Kidney tubule cell (primary cell): Measurements from ENCODE around the gene TRPC4AP.
A peak's percentile ranks its signal among the peaks of the same experiment; 100 is the strongest.
"Not testable (repeated sequence)": the region's sequence is repeated elsewhere in the genome, so short reads cannot be mapped to it uniquely, and the experiment has no call there.

Experiments
- DNase-seq: peaks from one replicate; pipeline ENCODE4 v3.0.0-alpha.2; 2018; ENCODE audit warnings: low spot score

TRPC4AP gene

GRCh38 chr20:35059110-35059509, 33.5 kb downstream of the TRPC4AP start:
- DNase-seq, result no peak

GRCh38 chr20:35055445-35056276, 36.9 kb downstream of the TRPC4AP start:
- DNase-seq, result no peak

GRCh38 chr20:35054814-35055213, 37.8 kb downstream of the TRPC4AP start:
- DNase-seq, result no peak

- DNase-seq, result not testable (repeated sequence)
These were observed 40.0 kb downstream of the TRPC4AP start for GRCh38 chr20:35052616-35053015.

GRCh38 chr20:35049776-35050352, 42.7 kb downstream of the TRPC4AP start:
- no peak for DNase-seq

GRCh38 chr20:35048739-35049138, 43.9 kb downstream of the TRPC4AP start:
- DNase-seq, result no peak

GRCh38 chr20:35042268-35042667, 50.3 kb downstream of the TRPC4AP start:
- no peak for DNase-seq

GRCh38 chr20:35040646-35041045, 52.0 kb downstream of the TRPC4AP start:
- DNase-seq, result no peak

GRCh38 chr20:35039846-35040489, 52.6 kb downstream of the TRPC4AP start:
- no peak for DNase-seq

- DNase-seq, result peak; percentile 77
These were observed 53.5 kb downstream of the TRPC4AP start for GRCh38 chr20:35039146-35039545.

GRCh38 chr20:35034145-35034544, 58.5 kb downstream of the TRPC4AP start:
- no peak for DNase-seq

- no peak for DNase-seq
These were observed 62.5 kb downstream of the TRPC4AP start for GRCh38 chr20:35030136-35030535.

- DNase-seq, result no peak
These were observed 65.3 kb downstream of the TRPC4AP start for GRCh38 chr20:35027301-35027700.

GRCh38 chr20:35025116-35025515, 67.5 kb downstream of the TRPC4AP start:
- DNase-seq, result no peak

- no peak for DNase-seq
These were observed 69.0 kb downstream of the TRPC4AP start for GRCh38 chr20:35023624-35024023.

GRCh38 chr20:35021831-35022230, 70.8 kb downstream of the TRPC4AP start:
- no peak for DNase-seq

- DNase-seq, result no peak
These were observed 71.5 kb downstream of the TRPC4AP start for GRCh38 chr20:35021063-35021462.

GRCh38 chr20:35020108-35020928, 72.3 kb downstream of the TRPC4AP start:
- DNase-seq, result no peak

GRCh38 chr20:35018590-35019371, 73.8 kb downstream of the TRPC4AP start:
- no peak for DNase-seq

- DNase-seq, result no peak
These were observed 75.3 kb downstream of the TRPC4AP start for GRCh38 chr20:35017099-35017835.

- no peak for DNase-seq
These were observed 76.8 kb downstream of the TRPC4AP start for GRCh38 chr20:35015863-35016193.
